Hippocampal formation (tissue), 2 donors: ENCODE measurements around the gene CBLL2.
"Not testable (repeated sequence)": the region's sequence is repeated elsewhere in the genome, so short reads cannot be mapped to it uniquely, and the experiment has no call there.

Experiments
- DNase-seq, 2 donors: peaks; one replicate each; lab custom pipeline; 2025; lab: John Stamatoyannopoulos, UW

Gene CBLL2

GRCh38 chrX:22272613-22273012 lies at the start of gene CBLL2:
Gene CBLL2, plus strand, starts transcription at chrX:22272913. Its CDS starts 79 bp downstream, at chrX:22272992.
- DNase-seq, result no peak

- DNase-seq, result no peak
Observed at GRCh38 chrX:22234380-22234779, 38.3 kb upstream of the CBLL2 start.

- no peak for DNase-seq
Observed at GRCh38 chrX:22237479-22237878, 35.2 kb upstream of the CBLL2 start.

GRCh38 chrX:22246620-22247019 lies 26.1 kb upstream of the CBLL2 start:
- no peak for DNase-seq

GRCh38 chrX:22247169-22247568 lies 25.5 kb upstream of the CBLL2 start:
- DNase-seq, result no peak

- no peak for DNase-seq
Observed at GRCh38 chrX:22248401-22248800, 24.3 kb upstream of the CBLL2 start.

GRCh38 chrX:22249371-22249770 lies 23.3 kb upstream of the CBLL2 start:
- no peak for DNase-seq

GRCh38 chrX:22268706-22269105 lies 4.0 kb upstream of the CBLL2 start:
- DNase-seq, result no peak

GRCh38 chrX:22273714-22274317 lies 1.1 kb downstream of the CBLL2 start:
- no peak for DNase-seq

GRCh38 chrX:22276781-22277180 lies 4.1 kb downstream of the CBLL2 start:
- DNase-seq, result no peak

- DNase-seq, result no peak
Observed at GRCh38 chrX:22278375-22278774, 5.7 kb downstream of the CBLL2 start.

- not testable (repeated sequence) for DNase-seq
Observed at GRCh38 chrX:22289209-22289608, 16.5 kb downstream of the CBLL2 start.

GRCh38 chrX:22296871-22297270 lies 24.2 kb downstream of the CBLL2 start:
- no peak for DNase-seq

GRCh38 chrX:22300130-22300529 lies 27.4 kb downstream of the CBLL2 start:
- DNase-seq, result no peak

GRCh38 chrX:22310779-22311178 lies 38.1 kb downstream of the CBLL2 start:
- DNase-seq, result no peak

- no peak for DNase-seq
Observed at GRCh38 chrX:22313766-22314165, 41.1 kb downstream of the CBLL2 start.

- no peak for DNase-seq
Observed at GRCh38 chrX:22314211-22314610, 41.5 kb downstream of the CBLL2 start.

- DNase-seq, result no peak
Observed at GRCh38 chrX:22314692-22315091, 42.0 kb downstream of the CBLL2 start.

GRCh38 chrX:22315151-22315550 lies 42.4 kb downstream of the CBLL2 start:
- no peak for DNase-seq

- DNase-seq, result no peak
Observed at GRCh38 chrX:22320236-22320873, 47.6 kb downstream of the CBLL2 start.

GRCh38 chrX:22323541-22323940 lies 50.8 kb downstream of the CBLL2 start:
- DNase-seq, result no peak
